Thoracic aorta (tissue), 2 donors: ENCODE results near the gene EMID1. TPM values are rescaled to one million over a fixed set of nuclear protein-coding genes. Genes with fewer than 3 reads are reported as not detected.

Experiments
- ATAC-seq: fragments of 150-250 bp; one replicate; pipeline ENCODE4 v1.8.0; 2017; ENCODE audit warnings: low read depth; ENCODE audit not compliant: insufficient number of reproducible peaks, low FRiP score
- DNase-seq: peaks from one replicate; pipeline ENCODE4 v3.0.0-alpha.2; 2020; ENCODE audit warnings: low spot score
- H3K27ac ChIP-seq, 2 donors: fragments of 200-600 bp; sonication (generic); 1 replicate in 1 of 2; 2 replicates in 1 of 2; pipeline ENCODE4 v1.5.1; 2016; ENCODE audit warnings: mild to moderate bottlenecking in 2 of 2, moderate library complexity in 2 of 2
- H3K27me3 ChIP-seq: fragments of 200-600 bp; sonication (generic); replicated peaks from 2 replicates; pipeline ENCODE4 v1.6.0; 2016; ENCODE audit warnings: mild to moderate bottlenecking; ENCODE audit not compliant: insufficient read depth
- H3K36me3 ChIP-seq: fragments of 200-600 bp; sonication (generic); one replicate; pipeline ENCODE4 v1.5.1; 2016
- H3K4me1 ChIP-seq, 2 donors: fragments of 200-600 bp; sonication (generic); 1 replicate in 1 of 2; 2 replicates in 1 of 2; pipeline versions ENCODE4 v1.5.1 to v1.6.0; 2016; ENCODE audit warnings: low read depth in 2 of 2, mild to moderate bottlenecking in 1 of 2; ENCODE audit not compliant: control insufficient read depth in 1 of 2
- H3K4me3 ChIP-seq: fragments of 200-600 bp; sonication (generic); 2 replicates; pipeline ENCODE4 v1.5.1; 2016; ENCODE audit warnings: mild to moderate bottlenecking
- H3K9me3 ChIP-seq: fragments of 200-600 bp; sonication (generic); 2 replicates; pipeline ENCODE4 v1.5.1; 2016
- total RNA-seq, 2 donors: library from RNA; depleted of rRNA; stranded (reverse); fragments of >200 nt; gene quantifications; one replicate each; pipeline versions ENCODE4 v1.1.0 to v1.2.3, GENCODE V29; 2016
- TF ChIP-seq, protein P1 (sequence below): fragments of 200-600 bp; sonication (generic); IDR thresholded peaks from one replicate; pipeline ENCODE4 v1.5.1; 2019; ENCODE audit warnings: antibody characterized with exemption

The EMID1 gene
- total RNA-seq, 2 donors from 2014 or later, result 0.27 TPM; not detected in 1

GRCh38 chr22:29267462-29267857 is 61.8 kb downstream of the EMID1 start:
- Histone ChIP-seq H3K9me3 (no peaks in the 10 kb centered on the region), H3K4me1 (peaks cover 30 to 42% of the 10 kb centered on the region in 2 donors), H3K36me3 (peaks cover 5% of the 10 kb centered on the region), H3K27me3 (no peaks in the 10 kb centered on the region), H3K27ac (peak overlapping the region; percentile 96 to 97), H3K4me3 (peak overlapping the region; percentile 92)
- TF ChIP-seq, protein P1, sequence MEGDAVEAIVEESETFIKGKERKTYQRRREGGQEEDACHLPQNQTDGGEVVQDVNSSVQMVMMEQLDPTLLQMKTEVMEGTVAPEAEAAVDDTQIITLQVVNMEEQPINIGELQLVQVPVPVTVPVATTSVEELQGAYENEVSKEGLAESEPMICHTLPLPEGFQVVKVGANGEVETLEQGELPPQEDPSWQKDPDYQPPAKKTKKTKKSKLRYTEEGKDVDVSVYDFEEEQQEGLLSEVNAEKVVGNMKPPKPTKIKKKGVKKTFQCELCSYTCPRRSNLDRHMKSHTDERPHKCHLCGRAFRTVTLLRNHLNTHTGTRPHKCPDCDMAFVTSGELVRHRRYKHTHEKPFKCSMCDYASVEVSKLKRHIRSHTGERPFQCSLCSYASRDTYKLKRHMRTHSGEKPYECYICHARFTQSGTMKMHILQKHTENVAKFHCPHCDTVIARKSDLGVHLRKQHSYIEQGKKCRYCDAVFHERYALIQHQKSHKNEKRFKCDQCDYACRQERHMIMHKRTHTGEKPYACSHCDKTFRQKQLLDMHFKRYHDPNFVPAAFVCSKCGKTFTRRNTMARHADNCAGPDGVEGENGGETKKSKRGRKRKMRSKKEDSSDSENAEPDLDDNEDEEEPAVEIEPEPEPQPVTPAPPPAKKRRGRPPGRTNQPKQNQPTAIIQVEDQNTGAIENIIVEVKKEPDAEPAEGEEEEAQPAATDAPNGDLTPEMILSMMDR, result no peak
- DNase-seq (no peak), ATAC-seq (no peak)

- DNase-seq (peak; percentile 90), ATAC-seq (peak; percentile 92)
- peaks cover 35 to 48% of the 10 kb centered on the region in 2 donors for H3K4me1 ChIP-seq
Observed at GRCh38 chr22:29267858-29268510, 62.3 kb downstream of the EMID1 start, which contains the start of the genes EWSR1 and RHBDD3. EWSR1 (plus strand) TSS chr22:29268268; CDS start chr22:29268337, 69 bp downstream. RHBDD3 (minus strand) TSS chr22:29267981; CDS start chr22:29265626, 2,355 bp downstream.

DNA sequence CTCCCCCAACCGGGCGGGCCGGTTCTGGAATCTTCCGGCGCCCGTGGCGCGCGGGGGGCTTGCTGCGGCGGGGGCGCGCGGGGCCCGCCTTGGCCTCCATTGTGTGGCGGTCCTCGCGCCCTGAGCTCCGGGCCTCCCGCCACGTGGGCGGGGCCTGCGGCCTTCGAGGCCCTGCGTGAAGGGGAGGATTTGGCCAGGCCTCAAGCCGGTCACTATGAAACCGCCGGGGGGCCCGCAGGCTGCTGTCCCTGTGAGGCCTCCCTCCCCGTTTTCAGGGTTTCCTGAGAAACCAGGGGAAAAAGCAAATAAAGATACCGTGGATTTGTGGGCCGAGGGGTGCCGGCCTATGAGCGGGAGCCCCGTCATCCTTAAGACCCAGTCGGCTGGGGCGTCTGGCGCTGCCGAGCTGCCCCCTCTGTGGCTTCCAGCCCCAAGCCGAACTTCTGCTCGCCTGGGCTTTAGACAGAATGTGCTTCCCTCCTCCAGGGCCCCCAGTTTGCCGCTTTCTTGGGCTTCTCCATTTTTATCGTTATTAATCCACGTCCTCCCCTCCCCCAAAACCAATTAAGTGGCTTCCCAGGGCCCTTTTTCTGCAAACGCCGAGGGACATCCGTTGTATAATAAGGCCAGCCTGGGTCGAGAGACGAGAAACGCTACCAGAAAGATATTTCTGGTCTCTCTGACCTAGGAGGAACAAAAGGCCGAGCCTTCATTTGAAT is 63.0 kb downstream of the EMID1 start:
- peaks cover 12% of the 10 kb centered on the region for H3K36me3 ChIP-seq
- H3K9me3 ChIP-seq, result no peaks in the 10 kb centered on the region
- TF ChIP-seq, protein P1, result no peak
- no peaks in the 10 kb centered on the region for H3K27me3 ChIP-seq
- H3K4me1 ChIP-seq, result peaks cover 39 to 55% of the 10 kb centered on the region in 2 donors
- H3K4me3 ChIP-seq, result peak overlapping the region; percentile 92
- DNase-seq (no peak), ATAC-seq (peak; percentile 16)
- peak overlapping the region; percentile 96 to 97 for H3K27ac ChIP-seq

More at GRCh38 chr22:29267858-29268510, 62.3 kb downstream of the EMID1 start, which contains the start of the genes EWSR1 and RHBDD3:
- peak within 1 kb of the TSS; percentile 96 to 97 for H3K27ac ChIP-seq
- TF ChIP-seq, protein P1, result no peak
- no peaks in the 10 kb centered on the region for H3K9me3 ChIP-seq
- H3K27me3 ChIP-seq, result no peaks in the 10 kb centered on the region
- H3K4me3 ChIP-seq, result peak within 1 kb of the TSS; percentile 92
- peaks cover 9% of the 10 kb centered on the region for H3K36me3 ChIP-seq

DNA sequence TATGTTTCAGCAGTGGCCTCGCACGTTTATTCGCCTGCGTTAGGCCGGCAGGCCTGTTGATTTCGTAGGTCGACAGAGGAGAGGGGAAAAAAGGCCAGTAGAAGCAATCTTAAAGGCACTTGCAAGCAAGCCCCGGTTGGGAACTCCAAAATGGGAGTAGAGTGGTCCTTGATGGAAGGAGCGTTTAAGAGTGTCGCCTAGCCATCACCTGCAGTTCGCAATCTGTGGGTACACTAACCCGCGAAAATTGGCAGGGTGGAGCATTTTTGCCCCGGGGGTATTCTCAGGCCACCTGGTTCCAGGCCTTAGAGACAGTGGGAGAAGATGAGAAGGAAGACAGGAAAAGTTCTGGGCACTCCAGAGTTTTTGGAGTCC is 63.5 kb downstream of the EMID1 start:
- H3K9me3 ChIP-seq, result no peaks in the 10 kb centered on the region
- H3K4me3 ChIP-seq, result peak overlapping the region; percentile 92
- ATAC-seq (no peak), DNase-seq (no peak)
- peaks cover 41 to 60% of the 10 kb centered on the region in 2 donors for H3K4me1 ChIP-seq
- TF ChIP-seq, protein P1, result no peak
- peaks cover 15% of the 10 kb centered on the region for H3K36me3 ChIP-seq
- H3K27me3 ChIP-seq, result no peaks in the 10 kb centered on the region
- peak overlapping the region; percentile 96 to 97 for H3K27ac ChIP-seq
